K562 (cell line): ENCODE measurements around the gene IFI27L1. TPM values are rescaled to one million over a fixed set of nuclear protein-coding genes. Genes with fewer than 3 reads are reported as not detected.

Experiments used
- ELF1 ChIP-seq: fragments of 200-800 bp; sonication (Bioruptor generic); IDR thresholded peaks from 2 replicates; pipeline ENCODE4 v1.6.1; 2016; ENCODE audit warnings: missing genetic modification characterization, missing compliant biosample characterization
- GABPB2 ChIP-seq: fragments of 250-450 bp; sonication (Bioruptor Pico); conservative IDR thresholded peaks from 2 replicates; pipeline ENCODE4 v1.5.1; 2021; ENCODE audit warnings: mild to moderate bottlenecking
- GATA2 ChIP-seq: sonication (generic); formaldehyde crosslinking; IDR thresholded peaks from 2 replicates; pipeline ENCODE4 v1.4.0; 2020; ENCODE audit warnings: mild to moderate bottlenecking, missing genetic modification reagents
- GATAD2B ChIP-seq: fragments of 450-650 bp; IDR thresholded peaks from 2 replicates; pipeline ENCODE4 v1.6.1; 2017; ENCODE audit warnings: mild to moderate bottlenecking, borderline replicate concordance
- ILF3 ChIP-seq: fragments of 450-650 bp; IDR thresholded peaks from 2 replicates; pipeline ENCODE4 v1.6.1; 2018; ENCODE audit warnings: antibody characterized with exemption, mild to moderate bottlenecking, moderate library complexity, borderline replicate concordance
- JUND ChIP-seq, 2 experiments: IDR thresholded peaks; 2 replicates in 1 of 2; 3 replicates in 1 of 2; pipeline ENCODE4 v1.6.1; 2011; ENCODE audit warnings: borderline replicate concordance in 2 of 2, low read depth in 2 of 2, low read length in 2 of 2, improper control_type of control experiment in 1 of 2, missing biosample characterization in 1 of 2, missing genetic modification characterization in 1 of 2, missing genetic modification reagents in 1 of 2
- MTA3 ChIP-seq: fragments of 450-650 bp; formaldehyde crosslinking; IDR thresholded peaks from 2 replicates; pipeline ENCODE4 v1.6.1; 2017; ENCODE audit warnings: mild to moderate bottlenecking, borderline replicate concordance
- NELFE ChIP-seq: IDR thresholded peaks from 2 replicates; pipeline ENCODE4 v1.6.1; 2011; ENCODE audit warnings: mild to moderate bottlenecking; ENCODE audit not compliant: insufficient read depth, insufficient read length
- POLR2G ChIP-seq: fragments of 200-400 bp; formaldehyde crosslinking; IDR thresholded peaks from 2 replicates; pipeline ENCODE4 v1.6.1; 2017; ENCODE audit warnings: low read depth, mild to moderate bottlenecking, antibody characterized with exemption, low read length, moderate library complexity
- RHOXF2B ChIP-seq: fragments of 250-450 bp; sonication (Bioruptor Pico); conservative IDR thresholded peaks from 2 replicates; pipeline ENCODE4 v1.5.1; 2021
- SMAD3 ChIP-seq: fragments of 450-650 bp; formaldehyde crosslinking; conservative IDR thresholded peaks from 2 replicates; pipeline ENCODE4 v1.4.0; 2020; ENCODE audit warnings: mild to moderate bottlenecking
- TAF15 ChIP-seq: fragments of 200-400 bp; formaldehyde crosslinking; IDR thresholded peaks from 2 replicates; pipeline ENCODE4 v1.6.1; 2017; ENCODE audit warnings: mild to moderate bottlenecking, low read depth, low read length, moderate library complexity
- THRAP3 ChIP-seq: fragments of 450-650 bp; IDR thresholded peaks from 2 replicates; pipeline ENCODE4 v1.6.1; 2016; ENCODE audit warnings: mild to moderate bottlenecking, inconsistent platforms, borderline replicate concordance
- XRCC5 ChIP-seq: fragments of 200-400 bp; formaldehyde crosslinking; IDR thresholded peaks from 2 replicates; pipeline ENCODE4 v1.6.1; 2017; ENCODE audit warnings: low read depth, mild to moderate bottlenecking, low read length
- ZNF197 ChIP-seq: fragments of 200-800 bp; sonication (Bioruptor generic); IDR thresholded peaks from 2 replicates; pipeline ENCODE4 v1.6.1; 2016; ENCODE audit warnings: low read depth, missing genetic modification characterization, missing compliant biosample characterization
- ZNF318 ChIP-seq, 2 experiments: fragments of 450-650 bp; IDR thresholded peaks; 2 replicates each; pipeline ENCODE4 v1.6.1; 2016; ENCODE audit warnings: mild to moderate bottlenecking in 2 of 2, borderline replicate concordance in 1 of 2, low read depth in 1 of 2, moderate library complexity in 1 of 2
- ZNF408 ChIP-seq: fragments of 250-450 bp; sonication (Bioruptor Pico); IDR thresholded peaks from 2 replicates; pipeline ENCODE4 v1.4.0; 2020; ENCODE audit warnings: low read depth, mild to moderate bottlenecking, moderate library complexity
- ZNF512 ChIP-seq: IDR thresholded peaks from 2 replicates; pipeline ENCODE4 v1.6.1; 2016; ENCODE audit warnings: missing genetic modification characterization, missing compliant biosample characterization
- polyA plus RNA-seq, 8 experiments: library from polyadenylated mRNA; depleted of rRNA in 4 of 8; stranded (reverse) in 5 of 8; unstranded in 3 of 8; fragments of >200 nt; fragmentation: Nextera tagmentation in 2 of 8; fragmentation: Illumina TruSeq in 1 of 8; extraction: Ambion mirVana in 2 of 8; extraction: Trizol in 1 of 8; gene quantifications; 2 replicates each; pipeline versions ENCODE4 v1.2.1 to v1.2.3, GENCODE V29; 2011 to 2014; ENCODE audit warnings: inconsistent platforms in 1 of 8, missing spikeins in 1 of 8
- total RNA-seq, 7 experiments: library from RNA; depleted of rRNA in 6 of 7; stranded (reverse); fragments of >200 nt in 6 of 7; fragmentation: Illumina TruSeq in 2 of 7; extraction: Trizol in 2 of 7; gene quantifications; 2 replicates each; pipeline versions ENCODE4 v1.2.1 to v1.2.3, GENCODE V29; 2011 to 2021; ENCODE audit warnings: low replicate concordance in 1 of 7

Gene IFI27L1
- total and polyA plus RNA-seq, 9 of the 15 experiments (the other 6 are each of a cell fraction or from before 2014, with no cell fraction given), result 14.5 to 28.0 (median 23.8) TPM

- no peak for TF ChIP-seq ZNF318 (IDR thresholded peaks at IDR 0.05; ENCODE audit: borderline replicate concordance in 1 of 2, low read depth in 1 of 2)
- TF ChIP-seq THRAP3, result no peak
- 0 out of 2 replicates have a peak, but pooled peaks have one; percentile 36 for TF ChIP-seq MTA3
- no peak for TF ChIP-seq GABPB2 (CRISPR knock-in tag)
- TF ChIP-seq TAF15, result no peak
- TF ChIP-seq RHOXF2B (CRISPR knock-in tag), result no peak
- peak; percentile 98 for TF ChIP-seq POLR2G
- TF ChIP-seq JUND (IDR thresholded peaks at IDR 0.05; ENCODE audit: borderline replicate concordance, low read depth, low read length), result no peak
- no peak for TF ChIP-seq JUND (tag; IDR thresholded peaks at IDR 0.05; ENCODE audit: borderline replicate concordance, low read depth, low read length)
- TF ChIP-seq ZNF408 (CRISPR knock-in tag), result no peak
- no peak for TF ChIP-seq ZNF512 (tag)
- TF ChIP-seq GATAD2B, result no peak
- TF ChIP-seq NELFE, result no peak
- TF ChIP-seq SMAD3, result no peak
- TF ChIP-seq ELF1 (tag), result peak; percentile 42; the same call in 1 of the 2 replicates
- TF ChIP-seq ILF3, result no peak
- no peak for TF ChIP-seq GATA2 (CRISPR knock-in tag)
- TF ChIP-seq XRCC5, result no peak
- no peak for TF ChIP-seq ZNF197
These were observed at the start of gene IFI27L1, which contains the start of gene DDX24 (continued) for GRCh38 chr14:94080621-94081385.
